ENCODE results near the gene PRCP.

Gene PRCP

GRCh38 chr11:82823647-82824619 lies 76.3 kb downstream of the PRCP start:
- WGBS: 68% methylated on average over 2 of the region's 2 CpGs
- H3K27me3 ChIP-seq (ENCODE audit: insufficient read depth, low read length): no peaks in the 10 kb centered on the region
- H3K9ac ChIP-seq (ENCODE audit: low read depth, low read length): no peak overlapping the region
- H3K4me1 ChIP-seq (ENCODE audit: insufficient read depth, low read length): no peaks in the 10 kb centered on the region
- H3K27ac ChIP-seq (ENCODE audit: low read depth, low read length): no peak overlapping the region
- H3K36me3 ChIP-seq (ENCODE audit: insufficient read depth, low read length): peaks cover 7% of the 10 kb centered on the region; the same call in 1 of the 2 replicates
- no peaks in the 10 kb centered on the region for H3K9me3 ChIP-seq (ENCODE audit: insufficient read depth, low read depth, low read length)
- H3K4me3 ChIP-seq (ENCODE audit: low read length): no peak overlapping the region

GRCh38 chr11:82818409-82819043 lies 81.7 kb downstream of the PRCP start:
- Histone ChIP-seq H3K4me1 (ENCODE audit: insufficient read depth, low read length) (peaks cover 17% of the 10 kb centered on the region), H3K9me3 (ENCODE audit: insufficient read depth, low read depth, low read length) (no peaks in the 10 kb centered on the region), H3K27me3 (ENCODE audit: insufficient read depth, low read length) (peaks cover 4% of the 10 kb centered on the region; the same call in 1 of the 2 replicates), H3K9ac (ENCODE audit: low read depth, low read length) (no peak overlapping the region), H3K4me3 (ENCODE audit: low read length) (no peak overlapping the region), H3K36me3 (ENCODE audit: insufficient read depth, low read length) (no peaks in the 10 kb centered on the region), H3K27ac (ENCODE audit: low read depth, low read length) (no peak overlapping the region; the same call in 1 of the 2 replicates)
- WGBS: 88% methylated on average over 10 of the region's 10 CpGs

GRCh38 chr11:82815406-82815805 lies 84.8 kb downstream of the PRCP start:
- H3K27me3 ChIP-seq (ENCODE audit: insufficient read depth, low read length): peaks cover 6% of the 10 kb centered on the region; the same call in 1 of the 2 replicates
- no peaks in the 10 kb centered on the region for H3K9me3 ChIP-seq (ENCODE audit: insufficient read depth, low read depth, low read length)
- H3K4me3 ChIP-seq (ENCODE audit: low read length): no peak overlapping the region
- H3K27ac ChIP-seq (ENCODE audit: low read depth, low read length): no peak overlapping the region
- H3K9ac ChIP-seq (ENCODE audit: low read depth, low read length): no peak overlapping the region
- H3K4me1 ChIP-seq (ENCODE audit: insufficient read depth, low read length): peaks cover 17% of the 10 kb centered on the region
- H3K36me3 ChIP-seq (ENCODE audit: insufficient read depth, low read length): no peaks in the 10 kb centered on the region
- 84% methylated on average over 2 of the region's 2 CpGs for WGBS

- 50% methylated on average over 4 of the region's 4 CpGs for WGBS
- H3K36me3 ChIP-seq (ENCODE audit: insufficient read depth, low read length): no peaks in the 10 kb centered on the region
- no peak overlapping the region for H3K4me3 ChIP-seq (ENCODE audit: low read length)
- H3K4me1 ChIP-seq (ENCODE audit: insufficient read depth, low read length): peaks cover 17% of the 10 kb centered on the region
- H3K27ac ChIP-seq (ENCODE audit: low read depth, low read length): no peak overlapping the region
- H3K9ac ChIP-seq (ENCODE audit: low read depth, low read length): no peak overlapping the region
- peaks cover 6% of the 10 kb centered on the region; the same call in 1 of the 2 replicates for H3K27me3 ChIP-seq (ENCODE audit: insufficient read depth, low read length)
- no peaks in the 10 kb centered on the region for H3K9me3 ChIP-seq (ENCODE audit: insufficient read depth, low read depth, low read length)
Measured at GRCh38 chr11:82814379-82814778, 85.9 kb downstream of the PRCP start.

GRCh38 chr11:82811369-82811768 lies 88.9 kb downstream of the PRCP start:
- peaks cover 17% of the 10 kb centered on the region for H3K4me1 ChIP-seq (ENCODE audit: insufficient read depth, low read length)
- no peak overlapping the region for H3K27ac ChIP-seq (ENCODE audit: low read depth, low read length)
- WGBS: 89% methylated on average over 8 of the region's 8 CpGs
- H3K36me3 ChIP-seq (ENCODE audit: insufficient read depth, low read length): no peaks in the 10 kb centered on the region
- H3K27me3 ChIP-seq (ENCODE audit: insufficient read depth, low read length): peaks cover 5% of the 10 kb centered on the region; the same call in 1 of the 2 replicates
- H3K9ac ChIP-seq (ENCODE audit: low read depth, low read length): no peak overlapping the region
- no peak overlapping the region for H3K4me3 ChIP-seq (ENCODE audit: low read length)
- no peaks in the 10 kb centered on the region for H3K9me3 ChIP-seq (ENCODE audit: insufficient read depth, low read depth, low read length)

GRCh38 chr11:82810738-82811137 lies 89.5 kb downstream of the PRCP start:
- H3K36me3 ChIP-seq (ENCODE audit: insufficient read depth, low read length): no peaks in the 10 kb centered on the region
- no peak overlapping the region for H3K4me3 ChIP-seq (ENCODE audit: low read length)
- H3K27me3 ChIP-seq (ENCODE audit: insufficient read depth, low read length): 0 out of 2 replicates have a peak, but pooled peaks cover 2% of the 10 kb centered on the region
- peaks cover 17% of the 10 kb centered on the region for H3K4me1 ChIP-seq (ENCODE audit: insufficient read depth, low read length)
- 82% methylated on average over 2 of the region's 3 CpGs for WGBS
- H3K27ac ChIP-seq (ENCODE audit: low read depth, low read length): no peak overlapping the region
- no peaks in the 10 kb centered on the region for H3K9me3 ChIP-seq (ENCODE audit: insufficient read depth, low read depth, low read length)
- H3K9ac ChIP-seq (ENCODE audit: low read depth, low read length): no peak overlapping the region

- 0 out of 2 replicates have a peak, but pooled peaks cover 2% of the 10 kb centered on the region for H3K27me3 ChIP-seq (ENCODE audit: insufficient read depth, low read length)
- peaks cover 13% of the 10 kb centered on the region for H3K4me1 ChIP-seq (ENCODE audit: insufficient read depth, low read length)
- 100% methylated on average over 1 of the region's 1 CpG for WGBS
- no peak overlapping the region for H3K4me3 ChIP-seq (ENCODE audit: low read length)
- H3K9ac ChIP-seq (ENCODE audit: low read depth, low read length): no peak overlapping the region
- no peak overlapping the region for H3K27ac ChIP-seq (ENCODE audit: low read depth, low read length)
- no peaks in the 10 kb centered on the region for H3K36me3 ChIP-seq (ENCODE audit: insufficient read depth, low read length)
- H3K9me3 ChIP-seq (ENCODE audit: insufficient read depth, low read depth, low read length): no peaks in the 10 kb centered on the region
Measured at GRCh38 chr11:82810326-82810725, 89.9 kb downstream of the PRCP start.

GRCh38 chr11:82807646-82808045 lies 92.6 kb downstream of the PRCP start:
- no peaks in the 10 kb centered on the region for H3K9me3 ChIP-seq (ENCODE audit: insufficient read depth, low read depth, low read length)
- no peaks in the 10 kb centered on the region for H3K36me3 ChIP-seq (ENCODE audit: insufficient read depth, low read length)
- H3K27ac ChIP-seq (ENCODE audit: low read depth, low read length): no peak overlapping the region
- H3K9ac ChIP-seq (ENCODE audit: low read depth, low read length): no peak overlapping the region
- no peaks in the 10 kb centered on the region for H3K4me1 ChIP-seq (ENCODE audit: insufficient read depth, low read length)
- 0 out of 2 replicates have a peak, but pooled peaks cover 2% of the 10 kb centered on the region for H3K27me3 ChIP-seq (ENCODE audit: insufficient read depth, low read length)
- no peak overlapping the region for H3K4me3 ChIP-seq (ENCODE audit: low read length)
- 92% methylated on average over 2 of the region's 3 CpGs for WGBS

GRCh38 chr11:82802710-82803109 lies 97.5 kb downstream of the PRCP start:
- Histone ChIP-seq H3K9ac (ENCODE audit: low read depth, low read length) (no peak overlapping the region), H3K36me3 (ENCODE audit: insufficient read depth, low read length) (no peaks in the 10 kb centered on the region), H3K4me3 (ENCODE audit: low read length) (no peak overlapping the region), H3K27me3 (ENCODE audit: insufficient read depth, low read length) (no peaks in the 10 kb centered on the region), H3K27ac (ENCODE audit: low read depth, low read length) (no peak overlapping the region), H3K4me1 (ENCODE audit: insufficient read depth, low read length) (no peaks in the 10 kb centered on the region), H3K9me3 (ENCODE audit: insufficient read depth, low read depth, low read length) (no peaks in the 10 kb centered on the region)
- WGBS: 79% methylated on average over 1 of the region's 1 CpG

- no peak overlapping the region for H3K4me3 ChIP-seq (ENCODE audit: low read length)
- no peak overlapping the region for H3K9ac ChIP-seq (ENCODE audit: low read depth, low read length)
- no peaks in the 10 kb centered on the region for H3K4me1 ChIP-seq (ENCODE audit: insufficient read depth, low read length)
- H3K27ac ChIP-seq (ENCODE audit: low read depth, low read length): no peak overlapping the region
- H3K27me3 ChIP-seq (ENCODE audit: insufficient read depth, low read length): no peaks in the 10 kb centered on the region
- H3K9me3 ChIP-seq (ENCODE audit: insufficient read depth, low read depth, low read length): no peaks in the 10 kb centered on the region
- no peaks in the 10 kb centered on the region for H3K36me3 ChIP-seq (ENCODE audit: insufficient read depth, low read length)
- 91% methylated on average over 3 of the region's 3 CpGs for WGBS
Measured at GRCh38 chr11:82796998-82797961, 103.0 kb downstream of the PRCP start.

Measured in HUES64 (cell line).